Stimulated activated CD8-positive, alpha-beta memory T cell treated with anti-CD3 and anti-CD28 coated beads, Interleukin-7, amount 100 ng/mL, for 24 hours (primary cell): ENCODE results near the gene DNM3.

Source experiments
- DNase-seq: peaks from one replicate; pipeline ENCODE4 v3.0.0-alpha.2; 2020; ENCODE audit warnings: low read depth

The DNM3 gene

DNA sequence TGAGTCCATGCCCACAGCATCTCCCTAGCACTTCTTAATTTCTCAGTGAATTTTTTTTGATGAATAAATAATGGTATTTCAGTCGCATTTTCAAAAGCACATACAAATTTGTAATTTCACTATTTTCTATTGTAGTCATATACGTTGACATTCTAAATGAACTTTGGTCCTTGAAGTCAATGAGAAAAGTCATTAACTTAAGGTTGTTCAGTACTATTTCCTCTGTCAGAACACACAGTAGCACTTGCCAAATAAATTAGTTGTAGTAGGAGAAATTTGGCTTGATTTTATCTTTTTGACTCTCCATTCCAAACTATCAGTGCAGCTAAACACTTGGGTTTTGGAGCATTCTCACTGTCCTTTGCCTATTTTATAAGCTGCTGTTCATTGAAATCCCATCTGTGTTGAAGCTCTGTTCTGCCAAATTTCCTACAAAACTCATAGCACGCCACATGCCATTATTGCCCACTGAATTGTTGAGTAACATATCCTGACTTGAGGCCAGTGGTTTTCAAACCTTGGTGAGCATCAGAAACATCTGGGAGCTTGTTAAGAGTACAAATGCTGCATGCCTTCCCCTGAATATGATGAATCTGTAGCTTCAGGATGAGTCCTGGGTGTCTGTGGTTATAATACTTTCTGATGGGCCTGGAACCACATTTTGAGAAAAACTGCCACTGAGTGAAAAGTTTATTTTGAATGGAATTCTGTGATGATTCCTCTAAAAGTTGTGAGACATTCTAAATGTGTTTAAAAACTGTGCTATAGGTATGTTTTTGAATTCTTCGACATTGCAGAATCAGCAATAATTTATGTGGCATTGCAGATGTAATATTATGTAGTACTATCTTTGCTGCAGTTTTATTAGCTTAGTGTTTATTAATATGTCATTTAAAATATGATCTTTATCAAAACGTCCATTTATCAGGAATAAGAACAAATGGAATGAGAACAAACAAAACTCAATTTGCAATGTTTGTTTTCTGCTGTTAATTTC, 78.9 kb downstream of the DNM3 start:
- no peak for DNase-seq

DNA sequence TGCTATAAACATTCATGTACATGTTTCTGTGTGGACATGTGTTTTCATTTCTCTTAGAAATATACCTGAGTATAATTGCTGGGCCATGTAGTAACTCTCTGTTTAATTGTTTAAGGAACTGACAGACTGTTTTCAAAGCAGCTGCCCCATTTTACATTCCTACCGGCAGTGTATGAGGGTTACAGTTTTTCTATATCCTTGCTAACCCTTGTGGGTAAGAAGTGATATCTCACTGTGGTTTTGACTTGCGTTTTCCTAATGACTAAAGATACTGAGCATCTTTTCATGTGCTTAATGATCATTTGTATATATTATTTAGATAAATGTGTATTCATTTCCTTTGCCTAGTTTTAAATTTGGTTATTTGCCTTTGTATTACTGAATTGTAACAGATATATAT, 81.7 kb downstream of the DNM3 start:
- no peak for DNase-seq

GRCh38 chr1:171929121-171929520, 87.8 kb downstream of the DNM3 start:
- DNase-seq = no peak

DNA sequence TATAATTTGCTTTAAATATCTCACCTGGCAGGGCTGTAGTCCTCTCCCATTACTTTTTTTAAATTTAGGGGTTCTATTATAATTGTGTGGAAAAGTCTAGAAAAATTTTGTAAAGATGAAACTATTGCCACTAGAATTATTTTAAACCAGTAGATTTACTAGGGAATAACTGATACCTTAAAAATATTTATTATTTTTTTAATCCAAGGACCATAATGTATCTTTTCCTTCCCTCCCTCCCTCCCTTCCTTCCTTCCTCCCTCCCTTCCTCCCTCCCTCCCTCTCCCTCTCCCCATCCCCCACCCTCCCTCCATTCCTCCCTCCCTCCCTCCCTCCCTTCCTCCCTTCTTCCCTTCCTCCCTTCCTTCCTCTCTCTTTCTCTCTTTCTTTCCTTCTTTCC, 90.5 kb downstream of the DNM3 start:
- DNase-seq = no peak

GRCh38 chr1:171934664-171935063, 93.4 kb downstream of the DNM3 start:
- DNase-seq = no peak

DNA sequence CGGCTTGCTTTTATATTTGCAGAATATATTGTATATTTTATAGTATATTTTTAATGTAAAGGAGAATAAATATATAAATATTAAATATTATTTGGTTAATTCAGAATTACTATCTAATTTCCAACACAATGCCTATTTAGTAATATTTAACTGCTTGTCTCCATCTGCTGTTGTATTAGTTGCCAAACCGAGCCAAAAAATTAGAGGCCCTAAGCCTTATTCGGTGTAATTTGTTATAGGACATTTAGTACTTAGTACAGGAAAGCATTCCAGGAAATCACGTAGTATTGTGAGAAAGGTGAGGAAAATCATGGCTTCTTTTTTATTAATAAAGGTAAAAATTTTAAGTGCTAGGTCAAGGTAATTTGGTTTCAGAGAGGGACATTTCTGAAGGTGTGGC, 93.8 kb downstream of the DNM3 start:
- DNase-seq = no peak

- DNase-seq = no peak
Observed at GRCh38 chr1:171935664-171936063, 94.4 kb downstream of the DNM3 start.

- no peak for DNase-seq
Observed at GRCh38 chr1:171937938-171938337, 96.6 kb downstream of the DNM3 start.

DNA sequence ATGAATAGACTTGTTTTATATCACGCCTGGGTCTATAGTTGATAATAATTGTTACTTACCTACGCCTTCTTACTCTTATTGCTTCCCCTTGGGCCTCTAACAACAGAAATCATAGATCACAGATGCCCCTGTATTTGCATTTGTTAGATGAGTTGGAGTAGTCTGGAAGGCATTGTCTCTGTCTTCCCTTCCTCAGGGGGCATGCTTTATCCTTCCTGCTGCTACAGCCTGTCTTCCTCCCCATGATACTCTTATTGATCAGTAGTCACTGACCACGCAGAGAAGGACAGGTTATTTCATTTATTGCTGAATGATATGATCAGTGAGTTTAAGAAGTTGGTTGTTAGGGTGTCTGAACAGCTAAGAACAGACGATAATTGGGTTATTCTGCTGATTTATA, 98.4 kb downstream of the DNM3 start:
- DNase-seq = no peak

DNA sequence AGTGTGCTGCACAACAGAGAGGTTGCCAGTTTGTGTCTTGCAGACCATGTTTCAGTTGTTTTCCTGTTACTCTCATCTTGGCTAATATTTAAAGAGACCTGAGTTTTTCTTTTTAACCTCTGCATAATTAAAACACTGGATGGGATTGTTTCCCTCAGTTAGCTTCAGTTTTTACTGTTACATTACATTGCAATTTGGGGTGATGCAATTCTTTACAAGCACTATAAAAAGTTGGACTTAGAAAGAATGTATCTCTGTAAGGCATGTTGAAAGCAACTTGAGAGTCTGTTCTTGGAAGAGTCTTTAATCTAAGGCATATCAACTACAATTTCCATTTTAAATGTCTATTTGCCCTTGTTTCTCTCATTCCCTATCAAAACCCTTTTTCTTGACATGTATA, 99.1 kb downstream of the DNM3 start:
- DNase-seq = no peak

GRCh38 chr1:171941920-171942319, 100.6 kb downstream of the DNM3 start:
- no peak for DNase-seq

- no peak for DNase-seq
Observed at GRCh38 chr1:171943973-171944561, 102.8 kb downstream of the DNM3 start.

GRCh38 chr1:171948511-171948910, 107.2 kb downstream of the DNM3 start:
- no peak for DNase-seq

- no peak for DNase-seq
Observed at GRCh38 chr1:171949316-171949715, 108.0 kb downstream of the DNM3 start.

DNA sequence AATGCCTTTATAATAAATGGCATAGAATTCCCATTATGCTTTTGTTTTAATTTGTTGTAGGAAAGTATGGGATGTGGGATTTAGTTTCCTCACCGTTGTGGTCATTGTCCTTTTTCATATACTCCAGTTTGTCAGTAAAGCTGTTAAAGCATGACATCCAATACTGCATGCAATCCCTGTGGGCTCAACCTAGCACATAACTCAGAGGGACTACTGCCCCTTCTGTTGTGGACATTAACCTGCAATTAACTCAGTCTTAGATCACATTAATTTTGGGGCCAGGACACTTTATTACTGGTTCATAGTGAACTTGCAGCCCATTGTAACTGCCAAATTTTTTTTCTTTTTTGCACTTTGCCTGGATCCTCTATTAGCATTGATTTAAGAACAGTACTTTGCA, 112.5 kb downstream of the DNM3 start:
- no peak for DNase-seq

DNA sequence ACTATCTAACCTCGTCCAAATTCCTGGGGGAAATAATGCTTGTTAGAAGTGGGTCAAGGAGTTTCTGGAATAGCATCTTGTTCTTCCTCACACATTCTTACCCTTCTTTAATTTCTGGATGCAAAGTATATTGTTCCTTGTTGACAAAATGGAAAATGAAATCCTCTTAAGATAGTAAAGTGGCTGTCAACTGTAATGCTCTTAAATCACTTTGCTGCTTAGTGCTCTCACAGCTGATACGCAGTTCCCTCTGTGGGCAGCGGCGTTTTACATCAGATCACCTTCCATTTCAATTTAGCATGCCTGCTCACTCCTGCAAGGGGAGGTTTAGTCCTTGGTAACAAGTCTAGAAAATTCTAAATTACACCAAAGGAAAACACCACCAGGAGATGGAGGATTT, 113.1 kb downstream of the DNM3 start:
- no peak for DNase-seq

- DNase-seq = no peak
Observed at GRCh38 chr1:171961861-171962260, 120.6 kb downstream of the DNM3 start.

DNA sequence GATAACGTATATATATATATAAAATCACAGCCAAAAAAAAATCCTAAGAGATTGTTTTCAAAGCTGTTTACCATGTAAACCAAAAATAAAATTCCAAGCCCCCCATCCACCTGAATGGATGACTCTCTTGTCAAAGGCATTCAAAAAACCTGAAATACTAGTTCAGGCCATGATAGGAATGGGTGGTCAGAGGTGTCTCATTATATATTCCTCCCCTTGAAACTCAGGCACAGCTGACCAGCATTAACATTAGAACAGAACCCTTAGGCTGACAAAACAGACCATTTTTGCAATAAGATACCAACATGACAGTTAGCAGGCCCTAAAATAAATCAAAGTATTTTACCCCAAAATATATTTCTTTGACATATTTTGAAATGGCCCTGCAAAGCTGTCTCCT, 122.5 kb downstream of the DNM3 start:
- DNase-seq = no peak

DNA sequence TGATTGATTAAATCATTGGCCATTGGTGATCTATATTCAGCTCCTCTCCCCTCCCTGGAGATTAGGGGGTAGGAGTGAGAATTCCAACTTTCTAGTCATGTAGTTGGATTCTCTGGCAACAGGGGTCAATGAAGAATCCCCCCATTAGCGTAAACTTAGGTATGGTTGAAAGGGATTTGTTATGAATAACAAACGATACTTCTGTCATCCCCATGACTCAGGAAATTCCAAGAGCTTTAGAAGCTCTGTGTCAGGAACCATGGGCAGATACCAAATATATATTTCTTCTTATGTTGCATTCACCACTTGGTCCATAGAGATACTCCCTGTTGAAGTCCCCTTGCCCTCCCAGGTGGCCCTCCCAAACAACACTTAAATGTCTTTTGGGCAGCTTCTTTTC, 124.5 kb downstream of the DNM3 start:
- DNase-seq = no peak

GRCh38 chr1:171966426-171967220, 125.3 kb downstream of the DNM3 start:
- no peak for DNase-seq

- DNase-seq = no peak
Observed at GRCh38 chr1:171969226-171969625, 127.9 kb downstream of the DNM3 start.

GRCh38 chr1:171969813-171970212, 128.5 kb downstream of the DNM3 start:
- DNase-seq = no peak

- DNase-seq = no peak
Observed at GRCh38 chr1:171972846-171973245, 131.5 kb downstream of the DNM3 start.
